HCT116 (cell line): ENCODE results near the gene LETMD1. TPM values are rescaled to one million over a fixed set of nuclear protein-coding genes. Genes with fewer than 3 reads are reported as not detected.

Source experiments
- ATAC-seq: fragments of 200-7000 bp; cut with Tn5 transposase; 2 replicates; pipeline ENCODE4 v1.9.1; 2020; ENCODE audit warnings: mild to moderate bottlenecking, moderate library complexity
- BruUV-seq: library from RNA; stranded (reverse); fragments of 400-500 nt; replicated peaks from 2 replicates; lab custom pipeline; 2021; lab: Mats Ljungman, UMichigan
- CTCF ChIA-PET: fragments of 300-600 bp; sonication (Branson Sonifier 250); formaldehyde crosslinking; loops from one replicate; lab custom pipeline; 2021; ENCODE audit warnings: antibody characterized with exemption; lab: Charles Lee
- POLR2A ChIA-PET: fragments of 300-600, 350-600 bp; sonication (Branson Sonifier 250); formaldehyde crosslinking; loops from one replicate; lab custom pipeline; 2021; ENCODE audit warnings: antibody characterized with exemption; lab: Charles Lee
- RAD21 ChIA-PET, 2 experiments: fragments of 300-600 bp; sonication (Branson Sonifier 250); formaldehyde crosslinking; loops; one replicate each; lab custom pipeline; 2023; ENCODE audit warnings: low total read pairs in 2 of 2; ENCODE audit not compliant: uncharacterized antibody in 2 of 2, unreplicated experiment in 2 of 2, low non-redundant PET in 1 of 2; lab: Charles Lee
- DNase-seq: peaks from one replicate; pipeline ENCODE4 v3.0.0-alpha.2; 2010; ENCODE audit warnings: low read depth, low spot score
- H2AFZ ChIP-seq: fragments of 200-600 bp; shearing (Covaris generic), sonication (generic); 2 replicates; pipeline ENCODE4 v1.6.1; 2017; ENCODE audit warnings: low read depth, mixed run types, mixed read lengths, antibody characterized with exemption, low read length; ENCODE audit not compliant: poor library complexity, severe bottlenecking
- H3K27ac ChIP-seq: 2 replicates; pipeline ENCODE4 v1.5.1; 2012; ENCODE audit warnings: low read depth, low read length
- H3K27me3 ChIP-seq: fragments of 200-600 bp; sonication (generic); 2 replicates; pipeline ENCODE4 v1.6.1; 2016; ENCODE audit warnings: mixed run types, low read length, mixed read lengths; ENCODE audit not compliant: insufficient read depth
- H3K36me3 ChIP-seq, 2 experiments: fragments of 200-500 bp in 1 of 2; fragments of 200-600 bp in 1 of 2; sonication (Bioruptor generic) in 1 of 2; sonication (generic) in 1 of 2; 2 replicates each; pipeline versions ENCODE4 v1.5.1 to v1.6.1; 2014 to 2016; ENCODE audit warnings: low read length in 2 of 2, inconsistent platforms in 1 of 2, mixed read lengths in 1 of 2, mixed run types in 1 of 2; ENCODE audit not compliant: insufficient read depth in 2 of 2, control insufficient read depth in 1 of 2
- H3K4me1 ChIP-seq, 2 experiments: fragments of 200-600 bp in 1 of 2; sonication (generic) in 1 of 2; 2 replicates each; pipeline versions ENCODE4 v1.5.1 to v1.6.1; 2012 to 2017; ENCODE audit warnings: low read length in 2 of 2, inconsistent platforms in 1 of 2, mild to moderate bottlenecking in 1 of 2, mixed read lengths in 1 of 2, mixed run types in 1 of 2, moderate library complexity in 1 of 2; ENCODE audit not compliant: insufficient read depth in 2 of 2, control insufficient read depth in 1 of 2
- H3K4me2 ChIP-seq: fragments of 200-600 bp; sonication (generic); 2 replicates; pipeline ENCODE4 v1.6.1; 2017; ENCODE audit warnings: mixed run types, low read length, mixed read lengths
- H3K4me3 ChIP-seq, 2 experiments: fragments of 200-600 bp in 1 of 2; sonication (generic) in 1 of 2; replicated peaks in 1 of 2; 2 replicates each; pipeline ENCODE4 v1.5.1; 2011 to 2016; ENCODE audit warnings: low read length in 2 of 2, control low read depth in 1 of 2, low read depth in 1 of 2, mild to moderate bottlenecking in 1 of 2, mixed read lengths in 1 of 2, mixed run types in 1 of 2
- H3K79me2 ChIP-seq: fragments of 200-600 bp; sonication (generic); 2 replicates; pipeline ENCODE4 v1.6.1; 2017; ENCODE audit warnings: mild to moderate bottlenecking, mixed run types, low read length, moderate library complexity, mixed read lengths; ENCODE audit not compliant: insufficient read depth
- H3K9ac ChIP-seq: fragments of 200-600 bp; sonication (generic); 2 replicates; pipeline ENCODE4 v1.6.1; 2016; ENCODE audit warnings: low read length, mixed read lengths
- H3K9me2 ChIP-seq: fragments of 200-600 bp; sonication (generic), shearing (Covaris generic); 2 replicates; pipeline ENCODE4 v1.6.1; 2017; ENCODE audit warnings: mixed run types, mild to moderate bottlenecking, moderate library complexity; ENCODE audit not compliant: insufficient read depth
- H3K9me3 ChIP-seq, 2 experiments: fragments of 200-500 bp in 1 of 2; fragments of 200-600 bp in 1 of 2; sonication (Bioruptor generic) in 1 of 2; sonication (generic) in 1 of 2; 2 replicates each; pipeline ENCODE4 v1.6.1; 2014 to 2017; ENCODE audit warnings: low read length in 2 of 2, mixed read lengths in 2 of 2, inconsistent platforms in 1 of 2, low read depth in 1 of 2, mild to moderate bottlenecking in 1 of 2, mixed run types in 1 of 2, moderate library complexity in 1 of 2; ENCODE audit not compliant: control insufficient read depth in 1 of 2, insufficient read depth in 1 of 2
- H4K20me1 ChIP-seq: fragments of 200-600 bp; sonication (generic), shearing (Covaris generic); 2 replicates; pipeline ENCODE4 v1.6.1; 2017; ENCODE audit warnings: mixed run types, mild to moderate bottlenecking, moderate library complexity; ENCODE audit not compliant: insufficient read depth
- CTCF ChIP-seq, 3 experiments: fragments of 200-600 bp in 1 of 3; sonication (generic) in 1 of 3; IDR thresholded peaks in 2 of 3; conservative IDR thresholded peaks in 1 of 3; 2 replicates each; pipeline ENCODE4 v1.5.1; 2012 to 2017; ENCODE audit warnings: low read depth in 2 of 3, low read length in 2 of 3, antibody characterized with exemption in 1 of 3, borderline replicate concordance in 1 of 3, control low read depth in 1 of 3, mild to moderate bottlenecking in 1 of 3, mixed read lengths in 1 of 3, mixed run types in 1 of 3, moderate library complexity in 1 of 3; ENCODE audit not compliant: insufficient read depth in 1 of 3
- EGR1 ChIP-seq: IDR thresholded peaks from 2 replicates; pipeline ENCODE4 v1.6.1; 2012; ENCODE audit warnings: low read depth
- JUND ChIP-seq: IDR thresholded peaks from 2 replicates; pipeline ENCODE4 v1.6.1; 2012
- POLR2A ChIP-seq: IDR thresholded peaks from 2 replicates; pipeline ENCODE4 v1.7.0; 2011; ENCODE audit warnings: borderline replicate concordance; ENCODE audit not compliant: insufficient read depth, insufficient read length; ENCODE audit errors: extremely low read depth
- POLR2AphosphoS5 ChIP-seq: IDR thresholded peaks from 2 replicates; pipeline ENCODE4 v1.6.1; 2011; ENCODE audit warnings: mild to moderate bottlenecking, low read depth, low read length, moderate library complexity
- RAD21 ChIP-seq: IDR thresholded peaks from 2 replicates; pipeline ENCODE4 v1.6.1; 2012; ENCODE audit warnings: low read depth, mild to moderate bottlenecking
- REST ChIP-seq: IDR thresholded peaks from 2 replicates; pipeline ENCODE4 v1.6.1; 2012; ENCODE audit warnings: low read depth
- SIN3A ChIP-seq: IDR thresholded peaks from 2 replicates; pipeline ENCODE4 v1.6.1; 2012; ENCODE audit warnings: low read depth
- SRF ChIP-seq: IDR thresholded peaks from 2 replicates; pipeline ENCODE4 v1.6.1; 2012; ENCODE audit warnings: low read depth
- TCF7L2 ChIP-seq: IDR thresholded peaks from 2 replicates; pipeline ENCODE4 v1.7.0; 2011; ENCODE audit warnings: borderline replicate concordance, inconsistent platforms; ENCODE audit not compliant: insufficient read depth, insufficient read length; ENCODE audit errors: extremely low read depth
- YY1 ChIP-seq: IDR thresholded peaks from 2 replicates; pipeline ENCODE4 v1.6.1; 2011; ENCODE audit warnings: low read length, low read depth, moderate library complexity, mild to moderate bottlenecking; ENCODE audit not compliant: insufficient replicate concordance; ENCODE audit errors: extremely low read depth
- ZFX ChIP-seq: fragments of 450-650 bp; IDR thresholded peaks from 2 replicates; pipeline ENCODE4 v1.6.1; 2017
- intact Hi-C: fragments of 100-400 bp; cut with micrococcal nuclease; formaldehyde crosslinking; loops from 2 replicates; pipeline ENCODE4 v1.10.0; 2022
- total RNA-seq: library from RNA; stranded (reverse); gene quantifications from one replicate; pipeline ENCODE4 v1.2.1, GENCODE V29; 2021; ENCODE audit not compliant: unreplicated experiment

The LETMD1 gene
- total RNA-seq, 1 experiment from 2014 or later, result 70.8 TPM

GRCh38 chr12:51023625-51024382 is 24.3 kb upstream of the LETMD1 start (continued):
- TF ChIP-seq REST, result no peak
- no peak for TF ChIP-seq EGR1
- no peak for TF ChIP-seq RAD21

GRCh38 chr12:51025338-51025835 is 22.7 kb upstream of the LETMD1 start:
- no TSS peak for BruUV-seq
- Histone ChIP-seq H4K20me1 (no peaks in the 10 kb centered on the region), H3K4me2 (peak overlapping the region; percentile 92), H3K9ac (peak overlapping the region; percentile 87), H3K27ac (peak overlapping the region; percentile 91), H3K79me2 (peaks cover 53% of the 10 kb centered on the region), H3K9me3 (no peaks in the 10 kb centered on the region), H3K9me2 (no peaks in the 10 kb centered on the region), H3K27me3 (no peaks in the 10 kb centered on the region), H3K4me1 (peaks cover 27 to 49% of the 10 kb centered on the region in 2 experiments), H3K36me3 (no peaks in the 10 kb centered on the region), H2AFZ (no peak overlapping the region), H3K4me3 (peak overlapping the region; percentile 76 to 77)
- ChIA-PET POLR2A (interaction anchor here (1.2 to 1.6 kb wide), 2 partner anchors 20 to 30 kb away, joined by 3 to 4 read pairs; no protein-coding TSS in a partner anchor), RAD21 (no interaction called here), CTCF (interaction anchor here (1.0 to 2.4 kb wide), 4 partner anchors 12 to 316 kb away, joined by 3 to 12 read pairs (median 5); no protein-coding TSS in a partner anchor)
- intact Hi-C loops, result no loop called here
- no peak for TF ChIP-seq TCF7L2
- no peak for TF ChIP-seq POLR2A
- TF ChIP-seq SRF, result no peak
- TF ChIP-seq JUND, result no peak
- no peak for TF ChIP-seq POLR2AphosphoS5
- TF ChIP-seq SIN3A, result no peak
- no peak for TF ChIP-seq CTCF (IDR thresholded peaks at IDR 0.05 in 2 of 3, conservative IDR thresholded peaks at IDR 0.05 in 1 of 3; ENCODE audit: borderline replicate concordance in 1 of 3, insufficient read depth in 1 of 3, low read depth in 2 of 3, low read length in 2 of 3)
- no peak for TF ChIP-seq YY1
- TF ChIP-seq ZFX, result no peak
- DNase-seq (no peak), ATAC-seq (no peak)
